Fibroblast of villous mesenchyme (primary cell): Measurements from ENCODE around the gene MYF6. TPM values are rescaled to one million over a fixed set of nuclear protein-coding genes. Genes with fewer than 3 reads are reported as not detected.

Experiments
- DNase-seq: peaks from one replicate; pipeline ENCODE4 v3.0.0-alpha.2; 2010; ENCODE audit warnings: low read depth
- H3K4me3 ChIP-seq: 2 replicates; pipeline ENCODE4 v1.5.1; 2011; ENCODE audit warnings: low read depth, mild to moderate bottlenecking, low read length
- total RNA-seq: library from RNA; depleted of rRNA; stranded (reverse); fragments of >200 nt; gene quantifications from 2 replicates; pipeline ENCODE4 v1.2.3, GENCODE V29; 2012
- TF ChIP-seq, protein P1 (sequence below): IDR thresholded peaks from 2 replicates; pipeline ENCODE4 v1.5.1; 2012; ENCODE audit warnings: low read depth, mild to moderate bottlenecking, low read length; ENCODE audit not compliant: insufficient read depth

MYF6 gene
- total RNA-seq, 1 donor, result not detected

DNA sequence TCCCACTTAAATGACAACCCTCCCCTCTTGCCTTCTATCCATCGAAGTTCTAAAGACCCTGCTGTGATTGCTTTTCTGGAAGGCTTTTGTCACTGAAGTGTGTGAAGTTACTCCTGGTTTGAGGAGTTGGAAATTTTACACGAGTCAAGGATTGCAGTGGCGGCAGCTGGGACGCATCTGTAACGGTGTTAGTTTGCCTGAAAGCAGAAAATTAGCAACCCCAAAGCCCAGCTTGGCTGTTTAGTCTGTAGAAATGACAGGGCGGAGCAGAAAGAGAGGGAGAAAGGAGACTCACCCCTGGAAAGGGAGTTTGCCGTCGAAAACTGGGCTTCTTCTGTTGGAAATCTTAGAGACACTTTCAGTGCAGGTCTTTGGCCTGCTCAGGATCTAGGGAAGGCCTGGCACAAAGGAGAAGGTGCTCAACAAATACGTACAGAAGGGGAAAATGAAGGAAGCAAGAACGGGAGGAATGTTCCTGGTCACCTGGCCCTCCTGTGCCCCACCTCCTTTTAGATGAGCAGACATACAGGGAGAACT lies 8.3 kb downstream of the MYF6 start:
- H3K4me3 ChIP-seq, result no peak overlapping the region
- TF ChIP-seq, protein P1, sequence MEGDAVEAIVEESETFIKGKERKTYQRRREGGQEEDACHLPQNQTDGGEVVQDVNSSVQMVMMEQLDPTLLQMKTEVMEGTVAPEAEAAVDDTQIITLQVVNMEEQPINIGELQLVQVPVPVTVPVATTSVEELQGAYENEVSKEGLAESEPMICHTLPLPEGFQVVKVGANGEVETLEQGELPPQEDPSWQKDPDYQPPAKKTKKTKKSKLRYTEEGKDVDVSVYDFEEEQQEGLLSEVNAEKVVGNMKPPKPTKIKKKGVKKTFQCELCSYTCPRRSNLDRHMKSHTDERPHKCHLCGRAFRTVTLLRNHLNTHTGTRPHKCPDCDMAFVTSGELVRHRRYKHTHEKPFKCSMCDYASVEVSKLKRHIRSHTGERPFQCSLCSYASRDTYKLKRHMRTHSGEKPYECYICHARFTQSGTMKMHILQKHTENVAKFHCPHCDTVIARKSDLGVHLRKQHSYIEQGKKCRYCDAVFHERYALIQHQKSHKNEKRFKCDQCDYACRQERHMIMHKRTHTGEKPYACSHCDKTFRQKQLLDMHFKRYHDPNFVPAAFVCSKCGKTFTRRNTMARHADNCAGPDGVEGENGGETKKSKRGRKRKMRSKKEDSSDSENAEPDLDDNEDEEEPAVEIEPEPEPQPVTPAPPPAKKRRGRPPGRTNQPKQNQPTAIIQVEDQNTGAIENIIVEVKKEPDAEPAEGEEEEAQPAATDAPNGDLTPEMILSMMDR, result no peak
- no peak for DNase-seq

DNA sequence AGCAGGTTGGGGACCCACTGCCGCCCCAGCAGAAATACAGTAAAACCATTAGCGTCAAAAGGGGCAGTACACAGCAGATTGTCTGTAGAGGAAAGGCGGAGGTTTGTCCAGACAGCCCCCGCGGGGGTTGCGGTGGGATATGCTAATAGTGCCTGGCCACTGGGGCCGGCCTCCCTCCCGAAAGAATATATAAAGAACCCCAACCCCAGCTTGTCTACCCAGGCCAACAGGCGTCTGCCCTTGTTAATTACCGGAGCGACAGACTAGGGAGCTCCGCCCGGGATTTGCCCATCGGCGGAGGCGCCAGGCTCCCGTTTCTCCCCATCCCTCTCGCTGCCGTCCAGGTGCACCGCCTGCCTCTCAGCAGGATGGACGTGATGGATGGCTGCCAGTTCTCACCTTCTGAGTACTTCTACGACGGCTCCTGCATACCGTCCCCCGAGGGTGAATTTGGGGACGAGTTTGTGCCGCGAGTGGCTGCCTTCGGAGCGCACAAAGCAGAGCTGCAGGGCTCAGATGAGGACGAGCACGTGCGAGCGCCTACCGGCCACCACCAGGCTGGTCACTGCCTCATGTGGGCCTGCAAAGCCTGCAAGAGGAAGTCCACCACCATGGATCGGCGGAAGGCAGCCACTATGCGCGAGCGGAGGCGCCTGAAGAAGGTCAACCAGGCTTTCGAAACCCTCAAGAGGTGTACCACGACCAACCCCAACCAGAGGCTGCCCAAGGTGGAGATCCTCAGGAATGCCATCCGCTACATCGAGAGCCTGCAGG lies 9.4 kb downstream of the MYF6 start, which contains the start of gene MYF5:
MYF5 (plus strand) TSS at position 217 of the 774 bp plus-strand sequence; CDS start at position 369, 152 bp downstream.
- TF ChIP-seq, protein P1, result no peak
- no peak within 1 kb of the TSS for H3K4me3 ChIP-seq

DNA sequence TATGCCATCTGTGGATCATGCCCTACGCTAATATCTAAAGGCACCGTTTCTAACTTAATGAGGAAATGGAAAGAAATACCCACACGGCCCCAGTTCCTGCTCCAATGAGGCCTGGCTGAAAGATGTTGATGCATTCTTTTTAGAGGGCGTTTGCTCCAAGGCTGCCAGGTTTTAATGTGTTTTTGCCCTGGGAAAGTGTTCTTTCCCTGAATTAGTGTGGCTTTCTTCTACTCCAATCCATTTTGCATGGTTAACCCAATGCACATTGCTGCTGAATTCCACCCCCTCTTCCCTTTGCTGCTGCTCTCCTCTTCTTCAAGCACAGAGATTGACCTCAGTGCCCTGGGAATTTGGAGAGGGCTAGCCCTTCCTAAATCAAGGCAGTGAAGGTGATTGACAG lies 10.4 kb downstream of the MYF6 start:
- no peak overlapping the region for H3K4me3 ChIP-seq

More for the DNA sequence above, 9.4 kb downstream of the MYF6 start, which contains the start of gene MYF5:
- no peak for DNase-seq

DNA sequence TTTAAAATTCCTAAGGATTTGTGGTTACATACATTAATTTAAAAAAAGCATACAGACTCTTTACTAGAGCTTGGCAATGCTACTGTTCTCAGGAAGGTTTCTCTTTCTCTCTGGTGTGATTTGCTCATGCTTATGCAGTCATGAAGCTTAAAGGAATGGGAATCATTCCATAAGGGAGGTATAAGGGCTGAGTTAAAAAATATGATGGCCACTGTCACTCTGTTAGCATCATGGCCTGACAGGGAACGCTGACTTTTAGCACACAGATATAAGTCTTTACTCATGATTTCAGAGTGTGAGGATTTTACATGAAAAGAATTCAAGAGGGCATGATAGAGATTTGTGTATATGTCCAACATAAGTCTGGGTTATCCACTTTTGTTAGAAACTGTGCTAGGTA lies 13.1 kb downstream of the MYF6 start:
- TF ChIP-seq, protein P1, result no peak
- no peak overlapping the region for H3K4me3 ChIP-seq
- no peak for DNase-seq

More for the DNA sequence above, 10.4 kb downstream of the MYF6 start:
- TF ChIP-seq, protein P1, result no peak
- DNase-seq, result no peak

DNA sequence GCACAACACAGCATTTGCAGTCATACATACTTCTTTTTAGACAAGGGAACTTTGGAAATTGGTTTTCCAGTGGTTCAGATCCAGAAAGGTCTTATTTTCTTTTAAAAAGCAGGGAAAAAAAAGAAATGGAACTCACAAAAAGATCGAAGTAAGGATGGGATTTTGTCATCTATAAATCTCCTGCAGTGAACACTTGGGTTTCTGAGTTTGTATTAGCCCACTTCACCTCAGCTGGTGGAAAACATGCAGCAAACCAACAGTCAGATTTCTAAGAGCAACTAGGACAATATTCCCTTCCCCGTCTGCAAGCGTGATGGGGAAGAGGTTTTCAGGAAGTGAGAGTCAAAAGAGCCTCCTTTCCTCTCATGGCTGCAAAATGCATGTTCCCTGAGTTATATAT lies 13.9 kb downstream of the MYF6 start:
- H3K4me3 ChIP-seq, result no peak overlapping the region
- no peak for DNase-seq
- TF ChIP-seq, protein P1, result no peak

DNA sequence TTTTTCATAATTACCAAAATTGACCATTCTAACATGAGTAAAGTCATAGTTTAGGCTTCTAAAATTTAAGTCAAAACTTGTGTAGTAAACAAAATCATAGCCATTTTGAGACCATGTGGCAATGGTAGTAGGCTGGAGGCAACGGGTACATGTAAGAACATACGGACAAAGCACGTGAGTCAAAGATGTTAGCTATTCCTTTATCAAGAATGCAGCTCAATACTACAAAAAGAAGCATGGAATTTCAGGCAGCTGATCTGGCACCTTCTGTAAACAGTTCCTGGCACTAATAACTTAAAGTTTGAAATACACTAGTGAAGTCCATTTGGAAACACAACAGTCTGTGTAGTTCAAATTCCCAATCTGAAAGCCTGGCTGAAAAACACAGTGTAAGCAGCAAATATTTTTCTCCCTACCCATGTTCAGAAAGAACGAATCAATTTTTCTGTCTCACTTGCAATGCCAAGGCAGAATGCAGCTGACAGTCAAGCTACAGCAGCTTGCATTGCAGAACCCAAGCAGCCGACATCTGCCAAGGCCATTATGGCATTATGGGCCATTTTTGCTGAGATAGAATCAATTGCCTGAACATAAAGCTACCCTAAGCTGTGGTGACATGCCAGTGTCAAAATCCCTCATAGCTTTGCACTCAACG lies 38.5 kb downstream of the MYF6 start:
- no peak overlapping the region for H3K4me3 ChIP-seq
- DNase-seq, result no peak
- TF ChIP-seq, protein P1, result no peak
